Duodenal mucosa (tissue), 2 donors: ENCODE measurements around the gene JMJD1C.

Experiments
- H3K27ac ChIP-seq: one replicate; pipeline ENCODE4 v1.7.0; 2013; ENCODE audit warnings: low read depth, low read length
- H3K27me3 ChIP-seq, 2 donors: one replicate each; pipeline ENCODE4 v1.7.0; 2013; ENCODE audit warnings: low read length in 2 of 2, control low read depth in 1 of 2; ENCODE audit not compliant: insufficient read depth in 2 of 2, control insufficient read depth in 1 of 2
- H3K36me3 ChIP-seq, 2 donors: one replicate each; pipeline ENCODE4 v1.7.0; 2013; ENCODE audit warnings: low read length in 2 of 2, control low read depth in 1 of 2; ENCODE audit not compliant: insufficient read depth in 2 of 2, control insufficient read depth in 1 of 2
- H3K4me1 ChIP-seq, 2 donors: one replicate each; pipeline ENCODE4 v1.7.0; 2013; ENCODE audit warnings: low read length in 2 of 2, control low read depth in 1 of 2; ENCODE audit not compliant: insufficient read depth in 2 of 2, control insufficient read depth in 1 of 2
- H3K4me3 ChIP-seq, 2 donors: one replicate each; pipeline ENCODE4 v1.7.0; 2013; ENCODE audit warnings: low read length in 2 of 2, low read depth in 1 of 2
- H3K9ac ChIP-seq, 2 donors: one replicate each; pipeline ENCODE4 v1.7.0; 2013; ENCODE audit warnings: low read length in 2 of 2, low read depth in 1 of 2
- H3K9me3 ChIP-seq, 2 donors: one replicate each; pipeline ENCODE4 v1.7.0; 2013; ENCODE audit warnings: low read length in 2 of 2, control low read depth in 1 of 2; ENCODE audit not compliant: control insufficient read depth in 1 of 2

The JMJD1C gene

GRCh38 chr10:63427013-63427412, 38.8 kb downstream of the JMJD1C start:
- Histone ChIP-seq H3K9ac (no peak overlapping the region), H3K9me3 (no peaks in the 10 kb centered on the region), H3K4me3 (no peak overlapping the region), H3K36me3 (no peaks in the 10 kb centered on the region), H3K4me1 (no peaks in the 10 kb centered on the region), H3K27me3 (no peaks in the 10 kb centered on the region), H3K27ac (no peak overlapping the region)

GRCh38 chr10:63425512-63425911, 40.3 kb downstream of the JMJD1C start:
- no peak overlapping the region for H3K9ac ChIP-seq
- no peaks in the 10 kb centered on the region for H3K27me3 ChIP-seq
- H3K9me3 ChIP-seq = no peaks in the 10 kb centered on the region
- no peak overlapping the region for H3K27ac ChIP-seq
- H3K4me3 ChIP-seq = no peak overlapping the region
- H3K4me1 ChIP-seq = peaks cover 0 to 5% of the 10 kb centered on the region in 2 donors
- H3K36me3 ChIP-seq = no peaks in the 10 kb centered on the region

GRCh38 chr10:63424576-63424975, 41.2 kb downstream of the JMJD1C start:
- H3K36me3 ChIP-seq = no peaks in the 10 kb centered on the region
- H3K27me3 ChIP-seq = no peaks in the 10 kb centered on the region
- no peak overlapping the region for H3K27ac ChIP-seq
- no peak overlapping the region for H3K9ac ChIP-seq
- H3K4me1 ChIP-seq = peaks cover 0 to 5% of the 10 kb centered on the region in 2 donors
- no peaks in the 10 kb centered on the region for H3K9me3 ChIP-seq
- H3K4me3 ChIP-seq = no peak overlapping the region

GRCh38 chr10:63423494-63423893, 42.3 kb downstream of the JMJD1C start:
- Histone ChIP-seq H3K27me3 (no peaks in the 10 kb centered on the region), H3K4me1 (peaks cover 0 to 5% of the 10 kb centered on the region in 2 donors), H3K4me3 (no peak overlapping the region), H3K36me3 (no peaks in the 10 kb centered on the region), H3K9me3 (no peaks in the 10 kb centered on the region), H3K27ac (no peak overlapping the region), H3K9ac (no peak overlapping the region)

GRCh38 chr10:63421591-63421990, 44.2 kb downstream of the JMJD1C start:
- Histone ChIP-seq H3K4me3 (no peak overlapping the region), H3K27ac (no peak overlapping the region), H3K9me3 (no peaks in the 10 kb centered on the region), H3K27me3 (no peaks in the 10 kb centered on the region), H3K4me1 (peaks cover 0 to 5% of the 10 kb centered on the region in 2 donors), H3K9ac (no peak overlapping the region), H3K36me3 (no peaks in the 10 kb centered on the region)

- H3K27ac ChIP-seq = no peak overlapping the region
- H3K36me3 ChIP-seq = no peaks in the 10 kb centered on the region
- no peak overlapping the region for H3K9ac ChIP-seq
- H3K27me3 ChIP-seq = no peaks in the 10 kb centered on the region
- no peak overlapping the region for H3K4me3 ChIP-seq
- H3K4me1 ChIP-seq = peaks cover 0 to 7% of the 10 kb centered on the region in 2 donors
- H3K9me3 ChIP-seq = no peaks in the 10 kb centered on the region
Observed at GRCh38 chr10:63416376-63416775, 49.4 kb downstream of the JMJD1C start.

GRCh38 chr10:63415640-63416244, 50.0 kb downstream of the JMJD1C start:
- no peaks in the 10 kb centered on the region for H3K27me3 ChIP-seq
- no peak overlapping the region for H3K4me3 ChIP-seq
- no peak overlapping the region for H3K27ac ChIP-seq
- H3K9ac ChIP-seq = no peak overlapping the region
- peaks cover 0 to 6% of the 10 kb centered on the region in 2 donors for H3K4me1 ChIP-seq
- H3K9me3 ChIP-seq = no peaks in the 10 kb centered on the region
- H3K36me3 ChIP-seq = no peaks in the 10 kb centered on the region

GRCh38 chr10:63414481-63415260, 51.1 kb downstream of the JMJD1C start:
- no peak overlapping the region for H3K4me3 ChIP-seq
- H3K4me1 ChIP-seq = peaks cover 0 to 6% of the 10 kb centered on the region in 2 donors
- no peak overlapping the region for H3K27ac ChIP-seq
- H3K9ac ChIP-seq = no peak overlapping the region
- no peaks in the 10 kb centered on the region for H3K9me3 ChIP-seq
- H3K27me3 ChIP-seq = no peaks in the 10 kb centered on the region
- H3K36me3 ChIP-seq = no peaks in the 10 kb centered on the region

GRCh38 chr10:63413429-63413828, 52.3 kb downstream of the JMJD1C start:
- H3K4me1 ChIP-seq = peaks cover 0 to 6% of the 10 kb centered on the region in 2 donors
- no peak overlapping the region for H3K9ac ChIP-seq
- H3K27ac ChIP-seq = no peak overlapping the region
- H3K9me3 ChIP-seq = no peaks in the 10 kb centered on the region
- H3K27me3 ChIP-seq = no peaks in the 10 kb centered on the region
- no peaks in the 10 kb centered on the region for H3K36me3 ChIP-seq
- H3K4me3 ChIP-seq = no peak overlapping the region

GRCh38 chr10:63412304-63412703, 53.5 kb downstream of the JMJD1C start:
- H3K27me3 ChIP-seq = no peaks in the 10 kb centered on the region
- H3K27ac ChIP-seq = no peak overlapping the region
- H3K4me3 ChIP-seq = no peak overlapping the region
- no peak overlapping the region for H3K9ac ChIP-seq
- H3K9me3 ChIP-seq = no peaks in the 10 kb centered on the region
- no peaks in the 10 kb centered on the region for H3K36me3 ChIP-seq
- peaks cover 0 to 6% of the 10 kb centered on the region in 2 donors for H3K4me1 ChIP-seq
